Activated T-cell treated with anti-CD3 and anti-CD28 coated beads for 4 hours (primary cell): ENCODE measurements around the gene FAM136A.
A peak's percentile ranks its signal among the peaks of the same experiment; 100 is the strongest.
"Not testable (repeated sequence)": the region's sequence is repeated elsewhere in the genome, so short reads cannot be mapped to it uniquely, and the experiment has no call there.

Experiments used
- DNase-seq: peaks from one replicate; pipeline ENCODE4 v3.0.0-alpha.2; 2020

The FAM136A gene

DNA sequence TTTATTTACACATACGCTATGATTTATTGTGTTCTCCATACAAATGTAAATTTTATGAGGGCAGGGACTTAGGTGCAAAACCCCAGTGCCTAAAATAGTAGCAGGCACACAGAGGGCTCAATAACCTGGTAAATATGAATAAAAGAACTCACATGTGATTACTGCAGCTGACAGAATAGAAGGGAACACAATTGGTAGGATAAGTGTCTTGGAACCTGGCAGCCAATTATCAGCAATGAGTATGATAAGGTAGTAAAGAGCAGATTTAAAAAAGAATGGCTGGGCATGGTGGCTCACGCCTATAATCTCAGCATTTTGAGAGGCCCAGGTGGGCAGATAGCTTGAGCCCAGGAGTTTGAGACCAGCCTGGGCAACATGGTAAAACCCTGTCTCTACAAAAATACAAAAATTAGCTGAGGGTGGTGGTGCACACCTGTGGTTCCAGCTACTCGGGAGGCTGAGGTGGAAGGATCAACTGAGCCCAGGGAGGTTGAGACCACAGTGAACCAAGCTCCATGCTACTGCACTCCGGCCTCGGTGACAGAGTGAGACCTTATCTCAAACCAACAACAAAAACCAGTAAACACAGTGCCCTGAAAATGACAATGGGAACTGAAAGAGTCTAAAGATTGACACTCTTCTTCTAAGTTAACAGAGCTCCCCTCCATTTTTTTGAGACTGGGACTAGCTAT lies 18.2 kb downstream of the FAM136A start:
- DNase-seq, result no peak

DNA sequence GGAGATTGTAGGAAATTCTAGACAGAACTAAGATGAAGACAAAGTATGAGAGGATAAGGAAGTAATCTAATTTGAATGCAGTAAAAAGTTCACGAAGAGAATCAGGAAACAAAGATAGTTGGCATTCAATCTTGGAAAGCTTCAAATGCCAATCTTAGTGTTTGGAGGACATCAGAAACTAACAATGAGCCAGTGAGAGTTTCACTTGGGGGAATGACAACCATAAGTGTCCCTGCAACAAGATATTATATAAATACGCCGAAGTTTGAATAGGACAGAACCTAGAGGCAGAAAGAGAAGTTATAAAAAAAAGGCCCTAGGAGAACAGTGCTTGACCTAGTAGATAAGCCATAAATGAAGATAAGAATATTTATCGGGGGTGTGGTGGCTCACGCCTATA lies 19.4 kb downstream of the FAM136A start:
- DNase-seq, result no peak

DNA sequence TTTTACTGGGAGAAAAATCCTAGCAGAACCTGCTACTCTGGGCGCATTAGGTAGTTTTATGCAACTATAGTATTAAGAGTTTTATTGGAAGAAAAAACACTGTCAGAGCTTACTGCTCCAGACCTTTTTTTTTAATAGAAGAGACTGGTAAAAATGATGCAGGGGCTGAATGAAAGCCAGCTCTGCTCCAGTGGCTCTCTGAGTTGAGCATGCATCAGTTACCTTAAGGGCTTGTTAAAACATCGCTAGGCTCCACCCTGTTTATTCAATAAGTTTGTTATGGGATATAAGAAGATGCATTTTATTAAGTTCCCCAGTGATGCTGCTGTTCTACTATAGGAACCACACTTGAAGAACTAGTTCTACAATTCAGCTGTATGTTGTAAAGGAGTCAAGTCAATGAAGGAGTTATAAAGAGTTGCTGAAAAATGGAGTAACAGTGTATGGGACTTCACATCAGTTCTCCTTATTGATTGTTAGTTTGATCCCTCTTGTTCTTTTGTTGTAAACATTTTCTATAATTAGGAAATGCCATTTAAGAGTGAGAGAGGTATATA lies 21.5 kb downstream of the FAM136A start:
- no peak for DNase-seq

DNA sequence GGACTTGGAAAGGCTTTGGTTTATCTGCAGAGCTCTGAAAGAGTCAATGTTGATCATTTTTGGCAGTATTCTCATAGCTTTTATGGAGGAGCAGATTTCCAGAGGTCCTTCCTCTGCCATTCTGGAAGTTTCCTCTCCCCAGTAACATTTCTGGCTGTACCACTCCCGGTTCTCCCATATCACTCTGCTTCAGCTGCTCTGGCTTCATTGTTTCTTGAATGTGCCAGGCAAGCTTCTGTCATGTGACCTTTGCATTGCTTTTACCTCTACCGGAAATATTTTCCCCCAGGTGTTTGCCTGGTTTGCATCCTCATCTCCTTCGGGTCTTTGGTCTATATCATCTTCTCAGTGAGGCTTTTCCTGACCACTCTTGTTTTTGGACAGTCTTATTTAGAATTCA lies 31.5 kb downstream of the FAM136A start:
- no peak for DNase-seq

DNA sequence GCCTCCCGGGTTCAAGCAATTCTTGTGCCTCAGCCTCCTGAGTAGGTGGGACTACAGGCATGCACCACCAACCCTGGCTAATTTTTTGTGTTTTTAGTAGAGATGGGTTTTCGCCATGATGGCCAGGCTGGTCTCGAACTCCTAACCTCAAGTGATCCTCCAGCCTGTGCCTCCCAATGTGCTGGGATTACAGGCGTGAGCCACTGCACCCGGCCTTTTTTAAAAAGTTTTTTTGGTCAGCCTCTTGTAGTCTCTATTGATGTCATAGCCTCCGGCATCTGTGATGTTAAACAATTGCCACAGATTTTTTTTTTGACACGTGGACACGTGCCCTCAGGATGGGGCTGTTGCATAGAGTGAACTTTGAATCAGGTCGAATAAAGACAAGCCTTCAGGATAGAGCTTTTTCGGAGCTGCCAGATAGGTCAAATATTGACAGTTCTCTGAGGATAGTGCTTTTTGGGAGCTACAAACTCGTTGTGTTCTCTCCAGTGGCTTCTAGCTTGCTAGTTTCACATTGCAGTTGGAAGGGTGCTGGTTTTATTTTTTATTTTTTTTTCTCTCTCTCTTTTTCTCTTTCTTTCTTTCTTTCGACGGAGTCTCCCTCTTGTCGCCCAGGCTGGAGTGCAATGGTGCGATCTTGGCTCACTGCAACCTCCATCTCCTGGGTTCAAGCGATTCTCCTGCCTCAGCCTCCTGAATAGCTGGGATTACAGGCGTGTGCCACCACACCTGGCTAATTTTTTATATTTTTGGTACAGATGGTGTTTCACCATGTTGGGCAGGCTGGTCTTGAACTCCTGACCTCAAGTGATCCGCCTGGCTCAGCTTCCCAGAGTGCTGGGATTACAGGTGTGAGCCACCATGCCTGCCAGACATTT lies 32.2 kb downstream of the FAM136A start:
- DNase-seq, result not testable (repeated sequence)

DNA sequence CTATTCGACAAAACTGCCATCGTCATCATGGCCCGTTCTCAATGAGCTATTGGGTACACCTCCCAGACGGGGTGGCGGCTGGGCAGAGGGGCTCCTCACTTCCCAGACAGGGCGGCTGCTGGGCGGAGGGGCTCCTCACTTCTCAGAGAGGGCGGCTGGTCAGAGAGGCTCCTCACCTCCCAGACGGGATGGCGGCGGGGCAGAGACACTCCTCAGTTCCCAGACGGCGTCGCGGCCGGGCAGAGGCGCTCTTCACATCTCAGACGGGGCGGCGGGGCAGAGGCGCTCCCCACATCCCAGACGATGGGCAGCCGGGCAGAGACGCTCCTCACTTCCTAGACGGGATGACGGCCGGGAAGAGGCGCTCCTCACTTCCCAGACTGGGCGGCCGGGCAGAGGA lies 34.9 kb downstream of the FAM136A start:
- not testable (repeated sequence) for DNase-seq

DNA sequence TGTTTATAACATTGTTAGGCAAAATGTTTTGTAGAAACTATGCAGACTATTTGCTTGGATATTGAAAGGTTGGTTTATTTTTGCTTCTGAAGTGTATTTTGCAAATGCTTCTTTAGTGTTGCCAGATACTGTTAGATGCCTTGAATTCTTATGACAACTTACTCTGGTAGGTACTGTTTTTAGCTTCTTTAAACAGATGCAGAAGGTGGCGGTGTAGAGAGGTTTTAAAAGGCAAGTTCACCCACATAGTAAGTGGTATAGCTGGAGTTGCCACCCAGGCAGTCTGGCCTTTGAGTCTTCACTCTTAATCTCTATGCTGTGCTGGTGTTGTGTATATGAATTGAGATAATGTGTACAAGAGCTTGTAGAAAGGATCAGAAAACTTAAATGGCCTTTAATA lies 40.4 kb downstream of the FAM136A start:
- no peak for DNase-seq

DNA sequence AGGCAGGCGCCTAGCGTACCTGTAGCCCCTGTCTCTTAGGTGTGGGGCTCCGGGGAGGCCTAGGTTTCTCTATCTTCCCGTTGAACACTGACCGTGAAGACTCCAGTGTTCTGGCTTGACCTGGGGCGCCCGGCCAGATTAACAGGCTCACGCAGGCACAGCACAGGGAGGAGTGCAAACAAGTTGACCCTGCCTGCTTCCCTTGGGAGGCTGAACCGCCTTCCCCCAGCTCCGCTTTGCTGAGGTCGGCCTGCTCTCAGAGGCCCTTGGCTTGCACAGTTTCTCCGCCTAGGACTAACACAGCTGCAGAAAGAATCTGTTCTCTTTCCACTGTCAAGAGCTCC lies 43.4 kb downstream of the FAM136A start:
- no peak for DNase-seq

DNA sequence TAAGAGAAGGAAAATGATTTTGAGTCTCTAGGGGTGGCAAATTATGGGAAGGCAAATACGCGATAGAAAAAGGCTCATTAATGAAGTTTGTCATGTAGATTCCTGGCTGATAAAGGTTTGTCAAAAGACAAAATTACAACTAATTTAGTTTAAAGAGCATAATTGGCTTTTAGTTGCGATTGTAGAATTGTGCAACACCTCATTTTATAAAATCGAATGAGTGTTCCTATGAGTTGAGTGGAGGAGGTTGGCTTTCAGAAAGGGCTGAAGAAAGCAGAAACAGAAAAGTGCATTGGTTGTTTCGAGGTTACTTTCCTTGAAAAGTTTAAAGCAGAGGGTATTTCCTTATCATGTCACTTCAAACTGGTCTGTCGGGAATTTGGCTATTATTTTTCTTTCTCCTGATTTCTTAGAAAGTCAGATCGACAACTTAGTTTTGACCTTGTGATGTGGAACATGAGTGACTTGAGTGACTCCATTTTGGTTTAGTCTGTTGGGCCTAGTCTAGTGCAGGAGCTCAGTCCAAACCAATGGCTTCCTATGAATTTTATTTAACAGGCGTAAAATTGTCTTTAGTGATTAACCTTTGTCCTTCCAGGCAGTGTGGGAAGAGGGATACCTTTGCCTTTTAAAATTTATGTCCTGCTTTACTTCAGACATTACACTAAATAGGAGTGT lies 46.1 kb downstream of the FAM136A start:
- no peak for DNase-seq

DNA sequence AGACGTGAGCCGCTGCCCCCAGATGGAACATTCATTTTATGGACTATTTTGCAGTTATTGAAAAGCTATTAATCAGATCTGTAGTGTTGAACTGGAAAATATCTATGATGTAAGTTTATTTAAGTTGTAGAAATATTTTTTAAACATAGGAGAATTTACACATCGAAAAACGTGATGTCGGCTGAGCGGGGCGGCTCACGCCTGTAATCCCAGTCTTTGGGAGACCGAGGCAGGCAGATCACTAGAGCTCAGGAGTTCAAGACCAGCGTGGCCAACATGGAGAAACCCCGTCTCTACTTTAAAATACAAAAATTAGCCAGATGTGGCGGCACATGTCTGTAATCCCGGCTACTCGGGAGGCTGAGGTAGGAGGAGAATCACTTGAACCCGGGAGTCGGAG lies 51.4 kb downstream of the FAM136A start:
- no peak for DNase-seq

DNA sequence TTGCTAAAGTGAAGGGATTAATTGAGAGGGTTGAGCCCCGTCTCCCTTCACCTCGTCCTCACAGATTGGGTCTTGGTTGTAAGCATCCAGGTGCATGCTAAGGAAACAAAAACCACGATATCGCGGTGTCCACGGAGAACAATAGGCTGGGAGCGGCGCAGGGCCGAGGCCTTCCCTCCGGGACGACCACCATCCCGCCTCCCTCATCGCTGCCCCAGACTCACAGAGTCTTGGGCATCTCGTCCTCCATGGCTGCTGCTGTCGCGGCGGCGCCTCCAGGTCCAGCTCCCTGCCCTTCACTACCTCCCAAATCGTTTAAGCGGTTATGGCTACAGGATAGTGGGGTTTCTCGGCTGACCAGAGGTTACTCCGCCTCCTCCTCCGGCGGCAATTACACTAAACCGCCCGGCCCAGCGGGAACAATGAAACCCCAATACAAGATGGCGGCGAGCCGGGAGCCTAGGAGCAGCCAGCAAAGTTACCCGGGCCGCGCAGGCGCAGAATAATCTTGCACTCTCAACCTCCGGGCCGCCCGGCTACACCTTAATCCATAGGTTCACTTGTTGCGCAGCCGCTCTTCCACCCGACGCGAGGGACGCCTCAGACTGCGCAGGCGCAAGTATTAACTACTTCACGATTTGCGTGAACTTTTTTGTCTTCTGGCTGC lies 53.6 kb downstream of the FAM136A start, which contains the start of gene TIA1:
TIA1 (minus strand) TSS at position 448 of the 667 bp plus-strand sequence; CDS start at position 250, 198 bp downstream.
- peak; percentile 95 for DNase-seq

DNA sequence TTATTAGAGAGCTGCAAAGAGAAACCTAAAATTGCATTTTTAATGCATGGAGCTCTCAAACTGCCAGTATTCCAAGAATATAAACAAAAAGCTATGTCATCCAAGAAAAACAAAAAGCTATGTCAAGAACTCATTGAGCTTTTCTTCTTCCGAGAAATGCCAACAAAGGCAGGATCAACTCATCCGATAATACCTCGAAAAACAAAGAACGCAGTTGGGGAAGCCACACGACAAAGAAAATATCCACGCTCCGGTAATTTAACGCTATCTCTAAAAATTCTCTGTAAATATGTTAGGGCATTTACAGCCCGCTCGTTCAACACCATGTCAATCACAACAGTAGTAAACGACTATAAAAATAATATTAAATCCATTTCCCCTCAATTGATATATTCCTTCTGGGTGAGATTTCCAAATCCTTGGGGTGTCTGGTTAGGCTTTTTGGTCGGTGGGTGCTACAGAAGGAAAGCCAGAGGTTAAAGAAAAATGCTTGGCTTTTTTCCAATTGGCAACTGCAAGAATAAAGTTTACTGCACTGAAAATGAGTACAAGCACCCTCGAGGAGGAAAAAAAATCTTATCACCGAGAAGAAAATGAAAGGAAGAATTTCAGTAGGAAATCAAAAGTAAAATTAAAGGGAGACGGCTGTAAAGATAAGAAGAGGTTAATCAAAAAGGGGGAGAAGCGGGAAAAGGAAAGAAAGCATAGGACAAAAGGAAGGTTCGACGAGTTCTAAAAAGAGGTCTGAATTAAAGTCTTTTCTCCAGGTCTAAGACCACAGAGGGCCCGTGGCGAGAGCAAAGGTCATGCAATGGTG lies 54.3 kb downstream of the FAM136A start:
- no peak for DNase-seq
